Lower lobe of right lung (tissue), 2 donors: Measurements from ENCODE around the gene TIMP2. TPM values are rescaled to one million over a fixed set of nuclear protein-coding genes. Genes with fewer than 3 reads are reported as not detected.

ENCODE experiments used
- ATAC-seq, 2 donors: fragments of 200-7000 bp; cut with Tn5 transposase; one replicate each; pipeline ENCODE4 v1.9.1; 2020 to 2022; ENCODE audit warnings: mild to moderate bottlenecking in 2 of 2, moderate library complexity in 2 of 2
- DNase-seq: peaks from one replicate; pipeline ENCODE4 v3.0.0-alpha.2; 2020
- H3K27ac ChIP-seq: fragments of 200-600 bp; one replicate; pipeline ENCODE4 v1.8.0; 2022
- H3K27me3 ChIP-seq: fragments of 200-600 bp; one replicate; pipeline ENCODE4 v1.8.0; 2022; ENCODE audit warnings: low read depth
- H3K36me3 ChIP-seq: fragments of 200-600 bp; one replicate; pipeline ENCODE4 v1.8.0; 2022; ENCODE audit warnings: mild to moderate bottlenecking
- H3K4me1 ChIP-seq: fragments of 200-600 bp; one replicate; pipeline ENCODE4 v1.8.0; 2022
- H3K4me3 ChIP-seq: fragments of 200-600 bp; one replicate; pipeline ENCODE4 v1.8.0; 2022; ENCODE audit warnings: mild to moderate bottlenecking
- H3K9me3 ChIP-seq: fragments of 200-600 bp; one replicate; pipeline ENCODE4 v1.8.0; 2022
- CTCF ChIP-seq: fragments of 200-600 bp; IDR thresholded peaks from one replicate; pipeline ENCODE4 v1.8.0; 2022; ENCODE audit warnings: antibody characterized with exemption, mild to moderate bottlenecking
- intact Hi-C: fragments of 100-400 bp; cut with DNase I; formaldehyde crosslinking; loops from one replicate; pipeline ENCODE4 v1.11.0; 2022
- total RNA-seq: library from RNA; stranded (reverse); fragmentation: NEBNext Ultra II Directional; extraction: Animal tissue kit (Norgen Biotek cat#: 25700); gene quantifications from one replicate; pipeline ENCODE4 v1.2.1, GENCODE V29; 2021
- donor health status: DM: no; HTN: yes; CAD: no; lungs with severe emphysema.

The TIMP2 gene
- total RNA-seq, 1 donor from 2014 or later, result 260 TPM

- no peaks in the 10 kb centered on the region for H3K36me3 ChIP-seq
- no peak for TF ChIP-seq CTCF
- H3K27me3 ChIP-seq, result no peaks in the 10 kb centered on the region
- ATAC-seq (no peak), DNase-seq (no peak)
- H3K9me3 ChIP-seq, result peaks cover 14% of the 10 kb centered on the region
- H3K4me1 ChIP-seq, result no peaks in the 10 kb centered on the region
- no peak overlapping the region for H3K27ac ChIP-seq
- intact Hi-C loops, result no loop called here
- no peak overlapping the region for H3K4me3 ChIP-seq
These were observed 29.5 kb upstream of the TIMP2 start for GRCh38 chr17:78954684-78955083.

GRCh38 chr17:78953356-78954350 lies 28.5 kb upstream of the TIMP2 start:
- ATAC-seq, result no peak
- DNase-seq, result no peak
- H3K4me1 ChIP-seq, result no peaks in the 10 kb centered on the region

GRCh38 chr17:78952706-78953105 lies 27.5 kb upstream of the TIMP2 start:
- no peak for TF ChIP-seq CTCF
- Histone ChIP-seq H3K4me1 (no peaks in the 10 kb centered on the region), H3K27ac (no peak overlapping the region), H3K9me3 (peaks cover 15% of the 10 kb centered on the region), H3K27me3 (no peaks in the 10 kb centered on the region), H3K36me3 (no peaks in the 10 kb centered on the region), H3K4me3 (no peak overlapping the region)
- no peak for ATAC-seq
- no peak for DNase-seq
- intact Hi-C loops, result no loop called here

More at GRCh38 chr17:78953356-78954350, 28.5 kb upstream of the TIMP2 start:
- TF ChIP-seq CTCF, result no peak
- no peak overlapping the region for H3K4me3 ChIP-seq
- H3K36me3 ChIP-seq, result no peaks in the 10 kb centered on the region
- H3K27ac ChIP-seq, result no peak overlapping the region
- no peaks in the 10 kb centered on the region for H3K27me3 ChIP-seq
- H3K9me3 ChIP-seq, result peaks cover 15% of the 10 kb centered on the region
- intact Hi-C loops, result no loop called here

GRCh38 chr17:78951967-78952551 lies 26.9 kb upstream of the TIMP2 start:
- no peak for TF ChIP-seq CTCF
- peaks cover 4% of the 10 kb centered on the region for H3K4me1 ChIP-seq
- H3K27ac ChIP-seq, result no peak overlapping the region
- no peaks in the 10 kb centered on the region for H3K36me3 ChIP-seq
- intact Hi-C loops, result no loop called here
- DNase-seq (no peak), ATAC-seq (peak in 1 of 2 donors; percentile 40)
- no peak overlapping the region for H3K4me3 ChIP-seq
- H3K27me3 ChIP-seq, result no peaks in the 10 kb centered on the region
- peaks cover 15% of the 10 kb centered on the region for H3K9me3 ChIP-seq

- H3K9me3 ChIP-seq, result peaks cover 15% of the 10 kb centered on the region
- H3K4me1 ChIP-seq, result peaks cover 5% of the 10 kb centered on the region
- H3K27ac ChIP-seq, result no peak overlapping the region
- no peaks in the 10 kb centered on the region for H3K27me3 ChIP-seq
- no peaks in the 10 kb centered on the region for H3K36me3 ChIP-seq
- DNase-seq (no peak), ATAC-seq (no peak)
- intact Hi-C loops, result no loop called here
- no peak overlapping the region for H3K4me3 ChIP-seq
- TF ChIP-seq CTCF, result no peak
These were observed 25.7 kb upstream of the TIMP2 start for GRCh38 chr17:78950870-78951269.
